Lung (tissue), 12 donors: Measurements from ENCODE around the gene PAK1. TPM values are rescaled to one million over a fixed set of nuclear protein-coding genes. Genes with fewer than 3 reads are reported as not detected.

Experiments used
- ATAC-seq: fragments of 200-7000 bp; cut with Tn5 transposase; one replicate; pipeline ENCODE4 v1.9.1; 2020; ENCODE audit warnings: moderate number of reproducible peaks; ENCODE audit not compliant: insufficient read depth, low FRiP score
- DNase-seq, 3 donors: peaks; one replicate each; pipeline ENCODE4 v3.0.0-alpha.2; 2013 to 2017
- H3K27ac ChIP-seq, 2 donors: one replicate each; pipeline ENCODE4 v1.5.1; 2013; ENCODE audit warnings: mild to moderate bottlenecking in 2 of 2, moderate library complexity in 2 of 2, control low read depth in 1 of 2, inconsistent platforms in 1 of 2, low read depth in 1 of 2, low read length in 1 of 2
- H3K27me3 ChIP-seq, 3 donors: one replicate each; pipeline ENCODE4 v1.5.1; 2013; ENCODE audit warnings: low read length in 2 of 3; ENCODE audit not compliant: control insufficient read depth in 3 of 3, insufficient read depth in 3 of 3
- H3K36me3 ChIP-seq, 4 donors: one replicate each; pipeline ENCODE4 v1.5.1; 2013; ENCODE audit warnings: low read length in 4 of 4, mild to moderate bottlenecking in 1 of 4, moderate library complexity in 1 of 4; ENCODE audit not compliant: control insufficient read depth in 4 of 4, insufficient read depth in 4 of 4
- H3K4me1 ChIP-seq, 5 donors: one replicate each; pipeline ENCODE4 v1.5.1; 2013; ENCODE audit warnings: low read length in 5 of 5, mild to moderate bottlenecking in 2 of 5, moderate library complexity in 1 of 5; ENCODE audit not compliant: control insufficient read depth in 5 of 5, insufficient read depth in 5 of 5
- H3K4me3 ChIP-seq: one replicate; pipeline ENCODE4 v1.5.1; 2013; ENCODE audit warnings: mild to moderate bottlenecking, control low read depth, moderate library complexity
- H3K9ac ChIP-seq, 2 donors: one replicate each; pipeline ENCODE4 v1.5.1; 2013; ENCODE audit warnings: low read length in 2 of 2, control low read depth in 1 of 2; ENCODE audit not compliant: insufficient read depth in 1 of 2
- H3K9me3 ChIP-seq, 4 donors: one replicate each; pipeline ENCODE4 v1.5.1; 2013; ENCODE audit warnings: low read length in 3 of 4, mild to moderate bottlenecking in 1 of 4, moderate library complexity in 1 of 4; ENCODE audit not compliant: control insufficient read depth in 4 of 4, insufficient read depth in 3 of 4
- WGBS, 2 donors: extraction: QIAGEN DNeasy Blood & Tissue Kit; methylation state at CpG; one replicate each; pipeline ENCODE4 v1.1.7; 2013; 5-methylcytosine and 5-hydroxymethylcytosine counted together
- polyA plus RNA-seq, 2 donors: library from polyadenylated mRNA; stranded (reverse); fragments of 200-250 nt; gene quantifications; one replicate each; pipeline ENCODE4 v1.2.1, GENCODE V29; 2013
- total RNA-seq, 2 donors: library from RNA; depleted of rRNA in 1 of 2; stranded (reverse); fragments of >200 nt in 1 of 2; gene quantifications; one replicate each; pipeline ENCODE4 v1.2.1, GENCODE V29; 2014 to 2021
- TF ChIP-seq, protein P1 (sequence below): IDR thresholded peaks from 2 replicates; pipeline ENCODE4 v1.5.1; 2012; ENCODE audit warnings: mild to moderate bottlenecking; ENCODE audit errors: control extremely low read depth, extremely low read depth
- donor health status: control.
- donor health status: control.
- donor health status: Bipolar disorder and iron deficiency.
- donor health status: healthy.
- donor health status: DM: yes; HTN: yes; CAD: no.

PAK1 gene
- total and polyA plus RNA-seq, 4 donors = 8.4 to 70.6 (median 29.8) TPM

DNA sequence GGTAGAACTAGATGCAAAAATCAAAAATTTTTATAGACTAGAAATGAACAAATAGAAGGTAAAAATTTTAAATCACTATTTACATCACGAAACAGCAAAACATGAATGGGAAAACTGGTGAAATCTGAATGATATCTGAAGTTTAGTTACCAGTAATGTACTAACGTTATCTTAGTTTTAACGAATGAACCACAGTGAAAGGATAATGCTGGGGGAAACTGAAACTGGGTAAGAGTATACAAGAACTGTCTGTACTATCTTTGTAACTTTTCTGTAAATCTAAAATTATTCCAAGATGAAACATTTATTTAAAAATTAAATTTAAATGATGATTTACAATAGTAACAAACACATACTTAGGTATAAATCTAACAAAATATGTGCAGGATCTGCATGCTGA lies 179.9 kb downstream of the PAK1 start:
- H3K4me3 ChIP-seq = no peak overlapping the region

DNA sequence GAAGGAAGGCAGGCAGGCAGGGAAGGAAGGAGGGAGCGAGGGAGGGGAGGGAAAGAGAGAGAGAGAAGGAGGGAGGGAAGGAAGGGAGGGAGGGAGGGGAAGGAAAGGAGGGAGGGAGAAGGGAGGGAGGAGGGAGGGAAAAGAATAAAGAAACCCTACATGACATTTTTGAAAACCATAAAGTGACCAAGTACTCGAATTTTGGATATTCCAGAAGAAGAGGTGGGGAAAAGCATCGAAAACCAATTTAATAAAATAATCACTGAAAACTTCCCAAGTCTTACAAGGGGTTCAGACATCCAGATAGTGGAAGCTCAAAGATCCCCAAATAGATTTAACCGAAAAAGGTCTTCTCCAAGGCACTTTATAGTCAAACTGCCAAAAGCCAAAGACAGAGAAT lies 184.2 kb downstream of the PAK1 start:
- ATAC-seq = no peak
- H3K4me3 ChIP-seq = no peak overlapping the region

More for the DNA sequence above, 179.9 kb downstream of the PAK1 start:
- WGBS, 2 donors = 85 to 92% methylated on average over 3 of the region's 3 CpGs
- Histone ChIP-seq H3K9me3 (no peaks in the 10 kb centered on the region), H3K36me3 (no peaks in the 10 kb centered on the region), H3K9ac (no peak overlapping the region), H3K4me1 (no peaks in the 10 kb centered on the region), H3K27ac (no peak overlapping the region), H3K27me3 (no peaks in the 10 kb centered on the region)
- no peak for DNase-seq
- TF ChIP-seq, protein P1, sequence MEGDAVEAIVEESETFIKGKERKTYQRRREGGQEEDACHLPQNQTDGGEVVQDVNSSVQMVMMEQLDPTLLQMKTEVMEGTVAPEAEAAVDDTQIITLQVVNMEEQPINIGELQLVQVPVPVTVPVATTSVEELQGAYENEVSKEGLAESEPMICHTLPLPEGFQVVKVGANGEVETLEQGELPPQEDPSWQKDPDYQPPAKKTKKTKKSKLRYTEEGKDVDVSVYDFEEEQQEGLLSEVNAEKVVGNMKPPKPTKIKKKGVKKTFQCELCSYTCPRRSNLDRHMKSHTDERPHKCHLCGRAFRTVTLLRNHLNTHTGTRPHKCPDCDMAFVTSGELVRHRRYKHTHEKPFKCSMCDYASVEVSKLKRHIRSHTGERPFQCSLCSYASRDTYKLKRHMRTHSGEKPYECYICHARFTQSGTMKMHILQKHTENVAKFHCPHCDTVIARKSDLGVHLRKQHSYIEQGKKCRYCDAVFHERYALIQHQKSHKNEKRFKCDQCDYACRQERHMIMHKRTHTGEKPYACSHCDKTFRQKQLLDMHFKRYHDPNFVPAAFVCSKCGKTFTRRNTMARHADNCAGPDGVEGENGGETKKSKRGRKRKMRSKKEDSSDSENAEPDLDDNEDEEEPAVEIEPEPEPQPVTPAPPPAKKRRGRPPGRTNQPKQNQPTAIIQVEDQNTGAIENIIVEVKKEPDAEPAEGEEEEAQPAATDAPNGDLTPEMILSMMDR = no peak
- ATAC-seq = no peak

DNA sequence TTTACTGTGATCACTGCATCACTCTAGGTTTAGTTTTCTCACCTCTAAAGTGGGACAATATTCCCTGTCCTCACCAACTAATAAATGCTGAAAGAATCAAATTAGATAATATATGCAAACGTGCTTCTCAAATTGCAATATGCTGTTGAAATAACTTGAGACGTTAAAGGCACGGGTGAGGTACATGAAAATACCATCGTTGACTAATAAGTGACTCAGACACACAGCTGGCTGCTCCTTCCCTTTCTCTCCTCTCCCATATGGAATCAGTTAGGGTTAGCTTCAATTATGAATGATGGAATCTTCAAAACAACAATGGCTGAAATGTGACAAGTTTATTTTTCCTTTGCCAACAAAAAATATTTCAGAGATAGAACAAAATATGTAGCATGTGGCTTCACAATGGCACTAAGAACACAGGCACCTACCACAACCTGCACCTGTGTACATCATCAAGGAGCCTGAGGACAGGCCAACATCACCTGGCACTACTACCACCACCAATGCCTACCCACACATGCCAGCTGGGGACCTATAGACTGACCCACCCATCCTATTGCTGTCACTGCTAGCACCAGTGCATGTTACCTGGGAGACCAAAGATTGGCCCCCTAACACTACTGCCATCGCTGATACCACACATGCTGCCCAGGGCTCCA lies 186.2 kb downstream of the PAK1 start:
- H3K27me3 ChIP-seq = no peaks in the 10 kb centered on the region
- no peak for ATAC-seq
- 75 to 84% methylated on average over 5 of the region's 5 CpGs for WGBS, 2 donors
- no peak overlapping the region for H3K4me3 ChIP-seq
- H3K36me3 ChIP-seq = no peaks in the 10 kb centered on the region
- TF ChIP-seq, protein P1 = no peak
- no peak for DNase-seq
- H3K4me1 ChIP-seq = peaks cover 0 to 2% (median 0%) of the 10 kb centered on the region in 5 donors
- no peak overlapping the region for H3K9ac ChIP-seq
- H3K27ac ChIP-seq = no peak overlapping the region
- H3K9me3 ChIP-seq = no peaks in the 10 kb centered on the region

More for the DNA sequence above, 184.2 kb downstream of the PAK1 start:
- Histone ChIP-seq H3K4me1 (peaks cover 0 to 2% (median 0%) of the 10 kb centered on the region in 5 donors), H3K9ac (no peak overlapping the region), H3K9me3 (no peaks in the 10 kb centered on the region), H3K27me3 (no peaks in the 10 kb centered on the region), H3K27ac (no peak overlapping the region), H3K36me3 (no peaks in the 10 kb centered on the region)
- DNase-seq = no peak
- 81 to 86% methylated on average over 4 of the region's 4 CpGs for WGBS, 2 donors
- TF ChIP-seq, protein P1 = no peak

- H3K27me3 ChIP-seq = no peaks in the 10 kb centered on the region
- no peak overlapping the region for H3K4me3 ChIP-seq
- WGBS, 2 donors = 93 to 95% methylated on average over 3 of the region's 3 CpGs
- TF ChIP-seq, protein P1 = no peak
- DNase-seq = no peak
- H3K36me3 ChIP-seq = no peaks in the 10 kb centered on the region
- ATAC-seq = no peak
- no peaks in the 10 kb centered on the region for H3K9me3 ChIP-seq
- H3K9ac ChIP-seq = no peak overlapping the region
- H3K27ac ChIP-seq = no peak overlapping the region
- peaks cover 0 to 2% (median 0%) of the 10 kb centered on the region in 5 donors for H3K4me1 ChIP-seq
Observed at GRCh38 chr11:77287136-77287535, 186.8 kb downstream of the PAK1 start.
